Astrocyte of the spinal cord (primary cell): ENCODE measurements around the gene SEL1L3.

ENCODE experiments used
- DNase-seq: peaks from one replicate; pipeline ENCODE4 v3.0.0; 2011; ENCODE audit warnings: low read depth, low spot score
- H3K4me3 ChIP-seq: 2 replicates; pipeline ENCODE4 v1.5.1; 2011; ENCODE audit warnings: low read depth, mild to moderate bottlenecking, low read length, moderate library complexity
- CTCF ChIP-seq: IDR thresholded peaks from 2 replicates; pipeline ENCODE4 v1.5.1; 2012; ENCODE audit warnings: low read depth, mild to moderate bottlenecking, low read length, inconsistent platforms
- in situ Hi-C: cut with HindIII; loops from 2 replicates; pipeline ENCODE4 v1.10.0; 2017; ENCODE audit warnings: low sequenced_read_pairs

SEL1L3 gene

DNA sequence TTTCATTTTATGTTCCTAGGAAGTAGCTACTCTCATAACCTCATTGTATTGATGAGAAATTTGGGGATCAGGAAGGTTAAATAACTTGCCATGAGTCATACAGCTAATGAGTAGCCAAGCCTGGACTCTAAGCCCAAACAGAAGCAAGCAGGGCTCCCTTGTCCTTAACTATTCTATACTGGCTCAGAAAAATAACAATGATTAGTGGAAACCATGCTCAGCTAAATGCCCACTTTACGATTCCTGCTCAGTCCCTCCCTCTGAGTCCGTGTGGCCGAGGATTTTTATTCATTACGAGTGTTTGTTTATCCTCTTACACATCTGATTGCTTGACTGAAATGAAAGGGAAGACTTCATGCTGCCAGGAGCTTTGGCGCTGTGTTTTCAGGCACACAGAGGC is 106.3 kb downstream of the SEL1L3 start:
- H3K4me3 ChIP-seq: no peak overlapping the region
- no peak for TF ChIP-seq CTCF
- DNase-seq: no peak
- in situ Hi-C loops: no loop called here

DNA sequence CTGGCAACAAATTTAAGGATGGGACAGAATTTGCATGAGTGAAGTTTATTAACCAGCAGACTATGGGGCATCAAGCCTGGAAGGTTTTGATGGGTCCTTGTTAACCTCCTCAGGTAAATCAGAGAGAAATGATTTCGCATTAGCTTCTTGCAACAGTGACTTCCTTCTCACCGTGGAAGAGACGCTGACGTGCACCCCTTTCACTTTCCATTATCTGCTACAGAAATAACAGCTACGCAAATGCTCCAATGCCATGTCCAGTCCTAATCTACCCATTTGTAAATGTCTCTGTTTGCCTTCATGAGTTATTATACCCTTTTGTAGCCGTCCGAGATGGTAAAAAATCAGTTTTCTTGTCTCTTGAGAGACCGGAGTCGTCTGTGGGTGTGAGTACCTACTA is 106.9 kb downstream of the SEL1L3 start:
- no peak for TF ChIP-seq CTCF

GRCh38 chr4:25753239-25753638 is 109.5 kb downstream of the SEL1L3 start:
- DNase-seq: no peak
- in situ Hi-C loops: no loop called here
- H3K4me3 ChIP-seq: no peak overlapping the region
- no peak for TF ChIP-seq CTCF

More for the DNA sequence above, 106.9 kb downstream of the SEL1L3 start:
- in situ Hi-C loops: no loop called here
- DNase-seq: no peak
- H3K4me3 ChIP-seq: no peak overlapping the region

GRCh38 chr4:25750874-25751273 is 111.9 kb downstream of the SEL1L3 start:
- H3K4me3 ChIP-seq: no peak overlapping the region

DNA sequence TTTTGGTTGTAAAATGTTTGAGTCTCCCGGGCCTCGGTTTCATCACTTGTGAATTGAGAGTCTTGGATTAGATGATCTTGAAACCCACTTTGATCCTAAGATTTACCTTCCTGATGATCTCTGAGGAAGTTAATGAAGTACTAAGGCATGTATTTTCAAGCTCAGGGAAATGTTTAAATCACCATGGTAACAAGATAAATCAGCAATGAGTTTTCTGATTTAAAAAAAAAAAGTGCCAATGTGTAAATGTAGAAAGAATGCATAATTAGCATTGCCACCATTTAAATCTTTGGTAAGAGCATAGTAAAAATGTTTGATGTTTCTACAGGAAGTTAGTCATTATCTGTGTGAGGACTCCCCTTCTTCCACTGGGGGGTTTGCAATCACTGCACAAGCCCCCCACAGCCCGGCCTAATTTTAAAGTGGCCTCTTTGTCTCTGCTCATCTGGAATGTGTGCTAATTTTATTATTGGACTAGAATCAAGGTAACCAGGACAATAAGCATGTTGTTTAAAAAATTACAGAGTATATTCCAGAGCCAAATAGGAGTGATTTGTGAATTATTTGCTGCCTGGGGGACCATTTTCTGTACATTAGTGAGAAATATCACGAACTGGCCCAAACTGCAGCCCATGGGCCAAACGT is 113.5 kb downstream of the SEL1L3 start:
- DNase-seq: no peak
- TF ChIP-seq CTCF: no peak
- in situ Hi-C loops: no loop called here
- no peak overlapping the region for H3K4me3 ChIP-seq

More at GRCh38 chr4:25750874-25751273, 111.9 kb downstream of the SEL1L3 start:
- DNase-seq: no peak
- TF ChIP-seq CTCF: no peak
- in situ Hi-C loops: no loop called here

DNA sequence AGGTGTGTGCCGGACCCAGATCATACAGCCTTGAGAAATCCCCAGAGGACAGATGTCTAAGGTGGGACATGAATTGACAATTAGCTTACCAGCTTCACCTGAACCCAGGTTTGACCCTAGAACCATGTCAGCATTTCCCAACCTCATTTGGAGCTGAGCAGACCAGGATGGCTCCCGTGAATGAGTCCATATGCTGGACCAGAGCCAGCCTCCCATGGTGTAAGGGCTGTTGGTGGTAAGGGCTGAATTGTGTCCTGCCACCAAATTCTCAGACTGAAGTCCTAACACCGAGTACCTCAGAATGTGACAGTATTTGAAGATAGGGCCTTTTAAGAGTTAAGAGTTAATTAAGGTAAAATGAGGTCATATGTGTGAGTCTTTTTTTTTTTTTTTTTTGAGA is 118.8 kb downstream of the SEL1L3 start:
- TF ChIP-seq CTCF: no peak
- in situ Hi-C loops: no loop called here
- no peak overlapping the region for H3K4me3 ChIP-seq
- no peak for DNase-seq
